Esophagus muscularis mucosa (tissue), 4 donors: ENCODE results near the gene CSGALNACT2. TPM values are rescaled to one million over a fixed set of nuclear protein-coding genes. Genes with fewer than 3 reads are reported as not detected.

Source experiments
- DNase-seq: peaks from one replicate; pipeline ENCODE4 v3.0.0-alpha.2; 2017; ENCODE audit errors: extremely low spot score
- H3K27ac ChIP-seq, 4 donors: fragments of 200-600 bp; sonication (generic); replicated peaks in 1 of 4; 1 replicate in 3 of 4; 2 replicates in 1 of 4; pipeline ENCODE4 v1.5.1; 2016 to 2019; ENCODE audit warnings: mild to moderate bottlenecking in 1 of 4
- H3K27me3 ChIP-seq, 4 donors: fragments of 200-600 bp; sonication (generic); one replicate each; pipeline versions ENCODE4 v1.5.1 to v1.6.0; 2016 to 2019
- H3K36me3 ChIP-seq, 4 donors: fragments of 200-600 bp; sonication (generic); one replicate each; pipeline ENCODE4 v1.5.1; 2016 to 2019
- H3K4me1 ChIP-seq, 4 donors: fragments of 200-600 bp; sonication (generic); one replicate each; pipeline ENCODE4 v1.5.1; 2016 to 2019
- H3K4me3 ChIP-seq, 4 donors: fragments of 200-600 bp; sonication (generic); 1 replicate in 2 of 4; 2 replicates in 2 of 4; pipeline ENCODE4 v1.5.1; 2016 to 2019; ENCODE audit warnings: mild to moderate bottlenecking in 4 of 4, moderate library complexity in 1 of 4
- H3K9me3 ChIP-seq, 4 donors: fragments of 200-600 bp; sonication (generic); 1 replicate in 3 of 4; 2 replicates in 1 of 4; pipeline ENCODE4 v1.5.1; 2016 to 2019
- EP300 ChIP-seq: sonication (generic); formaldehyde crosslinking; IDR thresholded peaks from one replicate; pipeline ENCODE4 v1.6.1; 2017; ENCODE audit warnings: antibody characterized with exemption
- POLR2A ChIP-seq: fragments of 450-650 bp; IDR thresholded peaks from one replicate; pipeline ENCODE4 v1.6.1; 2017; ENCODE audit warnings: antibody characterized with exemption, moderate library complexity, mild to moderate bottlenecking, low read depth
- POLR2AphosphoS5 ChIP-seq, 2 donors: sonication (generic); formaldehyde crosslinking; IDR thresholded peaks; one replicate each; pipeline ENCODE4 v1.6.1; 2017; ENCODE audit warnings: antibody characterized with exemption in 2 of 2
- WGBS: methylation state at CpG from one replicate; pipeline ENCODE4 v1.1.5; 2018; 5-methylcytosine and 5-hydroxymethylcytosine counted together
- intact Hi-C: fragments of 100-400 bp; cut with DNase I; formaldehyde crosslinking; loops from one replicate; pipeline ENCODE4 v1.15.1; 2023
- total RNA-seq, 4 donors: library from RNA; depleted of rRNA; stranded (reverse); fragments of >200 nt; gene quantifications; one replicate each; pipeline versions ENCODE4 v1.1.0 to v1.2.1, GENCODE V29; 2016
- TF ChIP-seq, protein P1 (sequence below), 3 experiments: fragments of 200-600 bp in 2 of 3; fragments of 450-650 bp in 1 of 3; sonication (generic) in 2 of 3; IDR thresholded peaks; one replicate each; pipeline ENCODE4 v1.5.1; 2017 to 2019; ENCODE audit warnings: antibody characterized with exemption in 3 of 3, mild to moderate bottlenecking in 2 of 3, moderate library complexity in 1 of 3

The CSGALNACT2 gene
- total RNA-seq, 4 donors from 2014 or later, result 25.6 to 39.5 (median 33.9) TPM

DNA sequence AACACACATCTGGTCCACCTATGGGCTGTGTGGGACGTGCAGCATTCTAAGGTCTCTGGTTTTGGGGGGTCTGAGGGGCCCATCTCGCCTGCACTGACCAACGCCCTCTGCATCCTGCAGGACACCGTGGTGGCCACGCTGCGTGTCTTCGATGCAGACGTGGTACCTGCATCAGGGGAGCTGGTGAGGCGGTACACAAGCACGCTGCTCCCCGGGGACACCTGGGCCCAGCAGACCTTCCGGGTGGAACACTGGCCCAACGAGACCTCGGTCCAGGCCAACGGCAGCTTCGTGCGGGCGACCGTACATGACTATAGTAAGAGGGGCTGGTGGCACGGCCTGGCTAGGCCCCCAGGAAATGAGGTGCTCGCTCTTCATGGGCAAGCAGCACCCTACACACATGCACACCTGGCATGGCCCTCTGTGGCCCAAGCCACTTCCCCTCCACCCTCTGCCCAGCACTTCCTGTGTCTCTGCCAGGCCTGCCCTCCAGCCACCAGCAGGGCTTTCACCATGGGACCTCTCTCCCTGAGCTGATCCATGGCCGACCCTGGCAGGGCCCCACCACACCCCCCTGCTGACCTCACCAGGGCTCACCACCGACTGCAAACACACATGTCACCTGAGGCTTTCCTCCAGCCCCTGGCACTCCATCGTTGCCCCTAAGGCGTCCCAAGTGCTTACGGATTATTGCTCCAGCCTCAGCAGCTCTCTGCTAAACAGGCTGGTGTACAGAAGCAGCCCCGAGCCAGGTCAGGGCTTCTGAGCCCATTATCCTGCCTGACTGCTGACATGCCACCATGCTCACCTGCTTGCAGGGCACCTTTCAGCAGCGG lies 31.8 kb upstream of the CSGALNACT2 start:
- TF ChIP-seq POLR2A (no peak), POLR2AphosphoS5 (IDR thresholded peaks at IDR 0.05) (no peak), EP300 (no peak)
- TF ChIP-seq, protein P1, sequence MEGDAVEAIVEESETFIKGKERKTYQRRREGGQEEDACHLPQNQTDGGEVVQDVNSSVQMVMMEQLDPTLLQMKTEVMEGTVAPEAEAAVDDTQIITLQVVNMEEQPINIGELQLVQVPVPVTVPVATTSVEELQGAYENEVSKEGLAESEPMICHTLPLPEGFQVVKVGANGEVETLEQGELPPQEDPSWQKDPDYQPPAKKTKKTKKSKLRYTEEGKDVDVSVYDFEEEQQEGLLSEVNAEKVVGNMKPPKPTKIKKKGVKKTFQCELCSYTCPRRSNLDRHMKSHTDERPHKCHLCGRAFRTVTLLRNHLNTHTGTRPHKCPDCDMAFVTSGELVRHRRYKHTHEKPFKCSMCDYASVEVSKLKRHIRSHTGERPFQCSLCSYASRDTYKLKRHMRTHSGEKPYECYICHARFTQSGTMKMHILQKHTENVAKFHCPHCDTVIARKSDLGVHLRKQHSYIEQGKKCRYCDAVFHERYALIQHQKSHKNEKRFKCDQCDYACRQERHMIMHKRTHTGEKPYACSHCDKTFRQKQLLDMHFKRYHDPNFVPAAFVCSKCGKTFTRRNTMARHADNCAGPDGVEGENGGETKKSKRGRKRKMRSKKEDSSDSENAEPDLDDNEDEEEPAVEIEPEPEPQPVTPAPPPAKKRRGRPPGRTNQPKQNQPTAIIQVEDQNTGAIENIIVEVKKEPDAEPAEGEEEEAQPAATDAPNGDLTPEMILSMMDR (IDR thresholded peaks at IDR 0.05), result no peak
- H3K9me3 ChIP-seq, result no peaks in the 10 kb centered on the region
- H3K27me3 ChIP-seq, result peaks cover 0 to 25% (median 0%) of the 10 kb centered on the region in 4 donors
- intact Hi-C loops, result loop anchor here (10.0 kb wide), 1 partner anchor 472 kb away; the partner anchor contains the start of gene ZNF33B
- 91% methylated on average over 28 of the region's 28 CpGs for WGBS
- no peak overlapping the region for H3K4me3 ChIP-seq
- no peak for DNase-seq
- H3K4me1 ChIP-seq, result peaks cover 16 to 25% (median 20%) of the 10 kb centered on the region in 4 donors
- no peaks in the 10 kb centered on the region for H3K36me3 ChIP-seq
- no peak overlapping the region for H3K27ac ChIP-seq

DNA sequence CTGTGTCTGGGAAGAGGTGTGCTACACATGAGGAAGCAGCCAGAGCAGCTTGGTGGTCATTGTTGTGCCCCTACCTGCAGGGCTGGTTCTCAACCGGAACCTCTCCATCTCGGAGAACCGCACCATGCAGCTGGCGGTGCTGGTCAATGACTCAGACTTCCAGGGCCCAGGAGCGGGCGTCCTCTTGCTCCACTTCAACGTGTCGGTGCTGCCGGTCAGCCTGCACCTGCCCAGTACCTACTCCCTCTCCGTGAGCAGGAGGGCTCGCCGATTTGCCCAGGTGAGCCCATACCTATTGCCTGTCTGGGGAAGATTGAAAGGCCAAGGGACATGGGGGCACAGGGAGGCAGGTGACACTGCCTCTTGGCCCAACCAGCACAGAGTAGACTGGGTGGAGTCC lies 29.3 kb upstream of the CSGALNACT2 start:
- Histone ChIP-seq H3K36me3 (no peaks in the 10 kb centered on the region), H3K27ac (no peak overlapping the region), H3K27me3 (peaks cover 0 to 9% (median 0%) of the 10 kb centered on the region in 4 donors), H3K4me1 (peaks cover 16 to 25% (median 20%) of the 10 kb centered on the region in 4 donors), H3K4me3 (no peak overlapping the region), H3K9me3 (no peaks in the 10 kb centered on the region)
- WGBS, result 94% methylated on average over 12 of the region's 12 CpGs
- intact Hi-C loops, result loop anchor here (10.0 kb wide), 1 partner anchor 474 kb away; the partner anchor contains the start of gene ZNF33B
- DNase-seq, result no peak
- TF ChIP-seq, protein P1 (IDR thresholded peaks at IDR 0.05), result no peak
- TF ChIP-seq POLR2AphosphoS5 (IDR thresholded peaks at IDR 0.05), result no peak
- no peak for TF ChIP-seq EP300
- TF ChIP-seq POLR2A, result no peak

DNA sequence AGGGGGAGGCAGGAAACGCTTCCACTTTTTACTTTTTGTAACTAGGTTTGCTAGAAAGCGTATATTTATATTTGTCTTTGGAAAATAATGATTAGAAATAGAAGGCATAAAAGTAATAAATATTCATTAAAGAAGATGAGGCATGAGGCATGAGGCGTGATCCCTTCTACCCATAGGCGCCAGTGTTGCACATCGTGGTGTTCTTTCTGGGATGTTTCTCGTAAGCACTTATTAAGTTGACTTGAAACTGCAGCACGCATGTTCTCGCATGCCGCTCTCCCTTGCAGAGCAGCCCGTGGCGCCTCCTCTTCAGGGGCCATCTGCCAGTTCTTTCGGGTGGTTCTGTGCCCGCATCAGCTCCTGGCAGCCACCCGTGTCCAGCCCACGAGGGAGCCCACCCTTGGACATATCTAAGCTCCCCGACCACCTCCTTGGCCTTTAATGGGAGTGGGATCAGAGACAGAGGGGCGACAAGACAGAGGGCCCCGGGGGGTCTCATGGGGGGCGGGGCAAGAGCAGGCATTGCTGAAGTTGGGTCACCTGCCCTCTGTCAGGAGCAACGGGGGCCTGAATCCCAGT lies 28.5 kb upstream of the CSGALNACT2 start:
- intact Hi-C loops, result loop anchor here (10.0 kb wide), 1 partner anchor 475 kb away; the partner anchor contains the start of gene ZNF33B
- TF ChIP-seq POLR2AphosphoS5 (IDR thresholded peaks at IDR 0.05) (no peak), POLR2A (no peak), EP300 (no peak)
- TF ChIP-seq, protein P1 (IDR thresholded peaks at IDR 0.05), result no peak
- WGBS, result 88% methylated on average over 16 of the region's 20 CpGs

DNA sequence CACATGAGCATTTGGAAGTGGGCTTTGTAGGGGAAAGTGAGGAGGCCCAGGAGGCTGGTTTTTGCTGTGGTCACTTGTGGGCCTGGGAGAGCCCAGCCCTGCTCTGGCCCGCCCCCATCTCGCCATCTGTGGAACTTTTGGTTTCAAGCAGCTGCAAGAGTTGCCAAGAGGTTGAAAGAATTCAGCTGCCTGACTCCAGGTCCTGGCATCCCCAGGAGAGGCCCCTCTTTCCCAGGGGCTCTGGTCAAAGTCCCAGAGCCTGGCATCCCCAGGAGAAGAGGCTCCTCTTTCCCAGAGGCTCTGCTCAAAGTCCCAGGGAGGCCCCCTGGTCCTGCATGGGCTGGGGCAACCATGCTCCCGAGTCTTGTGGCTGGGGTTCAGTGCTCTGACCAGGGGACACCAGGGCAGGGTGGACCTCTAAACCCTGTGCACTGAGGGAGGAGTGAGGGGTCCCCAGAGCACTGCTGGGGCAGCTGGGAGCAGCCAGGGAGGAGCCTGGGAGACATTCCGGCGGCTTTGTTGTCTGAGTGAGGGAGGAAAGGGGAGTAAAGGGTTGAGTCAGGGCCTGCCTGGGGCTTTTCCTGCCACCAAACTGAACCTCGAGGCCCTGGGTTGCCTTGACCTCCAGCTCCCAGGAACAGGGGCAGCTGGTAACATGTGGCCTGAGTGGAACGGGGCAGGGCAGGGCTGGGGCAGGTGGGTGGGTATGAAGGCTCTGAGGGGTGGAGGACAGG lies 27.7 kb upstream of the CSGALNACT2 start:
- intact Hi-C loops, result no loop called here

More for the DNA sequence above, 28.5 kb upstream of the CSGALNACT2 start:
- Histone ChIP-seq H3K27ac (no peak overlapping the region), H3K27me3 (peaks cover 0 to under 1% (median 0%) of the 10 kb centered on the region in 4 donors), H3K4me3 (no peak overlapping the region), H3K36me3 (no peaks in the 10 kb centered on the region), H3K4me1 (peaks cover 12 to 20% (median 15%) of the 10 kb centered on the region in 4 donors), H3K9me3 (no peaks in the 10 kb centered on the region)
- DNase-seq, result no peak

More for the DNA sequence above, 27.7 kb upstream of the CSGALNACT2 start:
- Histone ChIP-seq H3K4me3 (no peak overlapping the region), H3K27ac (no peak overlapping the region), H3K4me1 (peaks cover 5 to 14% (median 8%) of the 10 kb centered on the region in 4 donors), H3K36me3 (no peaks in the 10 kb centered on the region), H3K27me3 (no peaks in the 10 kb centered on the region), H3K9me3 (no peaks in the 10 kb centered on the region)
- TF ChIP-seq EP300 (no peak), POLR2A (no peak), POLR2AphosphoS5 (IDR thresholded peaks at IDR 0.05) (no peak)
- TF ChIP-seq, protein P1 (IDR thresholded peaks at IDR 0.05), result no peak
- no peak for DNase-seq
- WGBS, result 79% methylated on average over 5 of the region's 7 CpGs
